WTC11 (cell line): ENCODE data around the gene HS1BP3. TPM values are rescaled to one million over a fixed set of nuclear protein-coding genes. Genes with fewer than 3 reads are reported as not detected.

ENCODE experiments used
- ATAC-seq: fragments of 200-7000 bp; cut with Tn5 transposase; 2 replicates; pipeline ENCODE4 v1.10.0; 2021; ENCODE audit warnings: mild to moderate bottlenecking, moderate library complexity
- CTCF ChIA-PET: fragments of 300-600 bp; sonication (Branson Sonifier 250); formaldehyde crosslinking; loops from one replicate; lab custom pipeline; 2021; ENCODE audit warnings: antibody characterized with exemption; lab: Charles Lee
- POLR2A ChIA-PET: fragments of 350-600 bp; sonication (Branson Sonifier 250); formaldehyde crosslinking; loops from one replicate; lab custom pipeline; 2021; ENCODE audit warnings: antibody characterized with exemption; lab: Charles Lee
- DNase-seq: peaks from one replicate; pipeline ENCODE4 v3.0.0; 2021; ENCODE audit warnings: low spot score
- H3K27ac Mint-ChIP-seq: 2 replicates; pipeline ENCODE4 v1.8.0; 2021; ENCODE audit warnings: mixed read lengths
- H3K27me3 Mint-ChIP-seq: 2 replicates; pipeline ENCODE4 v1.8.0; 2021; ENCODE audit warnings: low read depth, mild to moderate bottlenecking, moderate library complexity, mixed read lengths
- H3K36me3 Mint-ChIP-seq: 2 replicates; pipeline ENCODE4 v1.8.0; 2021; ENCODE audit warnings: mixed read lengths
- H3K4me1 Mint-ChIP-seq: 2 replicates; pipeline ENCODE4 v1.8.0; 2022; ENCODE audit warnings: mixed read lengths
- H3K4me3 Mint-ChIP-seq: 2 replicates; pipeline ENCODE4 v1.8.0; 2021; ENCODE audit warnings: mild to moderate bottlenecking, moderate library complexity, mixed read lengths
- H3K9me3 Mint-ChIP-seq: 2 replicates; pipeline ENCODE4 v1.8.0; 2021; ENCODE audit warnings: mixed read lengths
- ELF4 ChIP-seq: sonication (generic); formaldehyde crosslinking; IDR thresholded peaks from 2 replicates; pipeline ENCODE4 v1.8.1; 2022; ENCODE audit warnings: low read depth, mild to moderate bottlenecking, moderate library complexity, missing genetic modification reagents
- ETV6 ChIP-seq: sonication (generic); formaldehyde crosslinking; IDR thresholded peaks from 2 replicates; pipeline ENCODE4 v1.8.1; 2022; ENCODE audit warnings: mild to moderate bottlenecking, missing genetic modification reagents
- NFATC4 ChIP-seq: fragments of 250-450 bp; sonication (Bioruptor Pico); IDR thresholded peaks from 2 replicates; pipeline ENCODE4 v1.9.0; 2021; ENCODE audit warnings: mild to moderate bottlenecking
- NFE2L1 ChIP-seq: sonication (generic); formaldehyde crosslinking; IDR thresholded peaks from 2 replicates; pipeline ENCODE4 v1.8.1; 2023; ENCODE audit warnings: missing genetic modification reagents
- NR1H2 ChIP-seq: sonication (generic); formaldehyde crosslinking; IDR thresholded peaks from 2 replicates; pipeline ENCODE4 v1.9.0; 2021; ENCODE audit warnings: mild to moderate bottlenecking, moderate library complexity, missing genetic modification reagents
- SMAD4 ChIP-seq: sonication (generic); formaldehyde crosslinking; IDR thresholded peaks from 2 replicates; pipeline ENCODE4 v1.8.0; 2022; ENCODE audit warnings: mild to moderate bottlenecking, missing genetic modification reagents
- SP1 ChIP-seq: sonication (generic); formaldehyde crosslinking; conservative IDR thresholded peaks from 2 replicates; pipeline ENCODE4 v1.8.1; 2022; ENCODE audit warnings: missing genetic modification reagents
- TP53 ChIP-seq: sonication (generic); formaldehyde crosslinking; IDR thresholded peaks from 2 replicates; pipeline ENCODE4 v1.8.1; 2023; ENCODE audit warnings: mild to moderate bottlenecking, missing genetic modification reagents
- ZNF121 ChIP-seq: sonication (generic); formaldehyde crosslinking; IDR thresholded peaks from 2 replicates; pipeline ENCODE4 v1.8.0; 2023; ENCODE audit warnings: missing genetic modification reagents
- ZNF396 ChIP-seq: fragments of 250-450 bp; sonication (Bioruptor Pico); IDR thresholded peaks from 2 replicates; pipeline ENCODE4 v1.8.0; 2021; ENCODE audit warnings: mild to moderate bottlenecking, moderate library complexity, borderline replicate concordance
- ZNF671 ChIP-seq: fragments of 250-450 bp; sonication (Bioruptor Pico); IDR thresholded peaks from 2 replicates; pipeline ENCODE4 v1.8.0; 2021; ENCODE audit warnings: mild to moderate bottlenecking
- total RNA-seq: library from RNA; stranded (reverse); gene quantifications from 3 replicates; pipeline ENCODE4 v1.2.3, GENCODE V29; 2021
- TF ChIP-seq, protein P1 (sequence below): fragments of 250-450 bp; sonication (Bioruptor Pico); IDR thresholded peaks from 2 replicates; pipeline ENCODE4 v1.9.0; 2021; ENCODE audit warnings: mild to moderate bottlenecking, borderline replicate concordance
- TF ChIP-seq, protein P2 (sequence below): fragments of 200-600 bp; IDR thresholded peaks from 2 replicates; pipeline ENCODE4 v1.8.0; 2022; ENCODE audit warnings: antibody characterized with exemption
- TF ChIP-seq, protein P3 (sequence below): fragments of 250-450 bp; sonication (Bioruptor Pico); IDR thresholded peaks from 2 replicates; pipeline ENCODE4 v1.9.0; 2021; ENCODE audit warnings: moderate library complexity, mild to moderate bottlenecking, inconsistent platforms, borderline replicate concordance
- TF ChIP-seq, protein P4 (sequence below): fragments of 250-450 bp; sonication (Bioruptor Pico); IDR thresholded peaks from 2 replicates; pipeline ENCODE4 v1.9.0; 2021; ENCODE audit warnings: mild to moderate bottlenecking
- TF ChIP-seq, protein P5 (sequence below): sonication (generic); formaldehyde crosslinking; IDR thresholded peaks from 2 replicates; pipeline ENCODE4 v1.8.0; 2022; ENCODE audit warnings: mild to moderate bottlenecking, missing genetic modification reagents
- TF ChIP-seq, protein P6 (sequence below): sonication (generic); formaldehyde crosslinking; IDR thresholded peaks from 2 replicates; pipeline ENCODE4 v1.8.0; 2023; ENCODE audit warnings: missing genetic modification reagents, mild to moderate bottlenecking, borderline replicate concordance
- TF ChIP-seq, protein P7 (sequence below): sonication (generic); formaldehyde crosslinking; IDR thresholded peaks from 2 replicates; pipeline ENCODE4 v1.8.0; 2023; ENCODE audit warnings: mild to moderate bottlenecking, missing genetic modification reagents

The HS1BP3 gene
- total RNA-seq, 1 experiment from 2014 or later, result 17.9 TPM

DNA sequence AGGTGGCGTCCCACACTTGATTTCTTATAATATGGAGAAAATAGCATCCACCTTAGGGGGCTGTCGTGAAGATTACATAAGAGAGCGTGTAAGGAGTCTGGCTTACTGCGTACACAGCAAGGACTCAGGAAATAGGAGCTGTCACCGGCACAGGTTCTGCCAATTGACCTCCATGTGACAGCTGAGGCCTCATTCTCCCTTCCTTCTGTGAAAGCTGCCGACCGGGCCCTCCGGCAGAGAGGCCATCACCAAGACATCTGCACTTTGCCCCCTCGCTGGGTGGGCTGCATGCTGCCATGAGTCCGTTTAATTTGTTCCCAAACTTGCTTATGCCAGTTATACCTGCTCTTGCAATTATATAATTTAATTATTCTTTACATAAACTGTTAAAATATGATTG is 27.7 kb downstream of the HS1BP3 start:
- H3K9me3 Mint-ChIP-seq, result no peaks in the 10 kb centered on the region
- no peaks in the 10 kb centered on the region for H3K27me3 Mint-ChIP-seq
- CTCF ChIA-PET, result interaction anchor here (0.6 to 1.3 kb wide), 2 partner anchors 19 to 177 kb away, joined by 3 to 4 read pairs; partner anchors contain the start of gene RHOB
- TF ChIP-seq, protein P1, sequence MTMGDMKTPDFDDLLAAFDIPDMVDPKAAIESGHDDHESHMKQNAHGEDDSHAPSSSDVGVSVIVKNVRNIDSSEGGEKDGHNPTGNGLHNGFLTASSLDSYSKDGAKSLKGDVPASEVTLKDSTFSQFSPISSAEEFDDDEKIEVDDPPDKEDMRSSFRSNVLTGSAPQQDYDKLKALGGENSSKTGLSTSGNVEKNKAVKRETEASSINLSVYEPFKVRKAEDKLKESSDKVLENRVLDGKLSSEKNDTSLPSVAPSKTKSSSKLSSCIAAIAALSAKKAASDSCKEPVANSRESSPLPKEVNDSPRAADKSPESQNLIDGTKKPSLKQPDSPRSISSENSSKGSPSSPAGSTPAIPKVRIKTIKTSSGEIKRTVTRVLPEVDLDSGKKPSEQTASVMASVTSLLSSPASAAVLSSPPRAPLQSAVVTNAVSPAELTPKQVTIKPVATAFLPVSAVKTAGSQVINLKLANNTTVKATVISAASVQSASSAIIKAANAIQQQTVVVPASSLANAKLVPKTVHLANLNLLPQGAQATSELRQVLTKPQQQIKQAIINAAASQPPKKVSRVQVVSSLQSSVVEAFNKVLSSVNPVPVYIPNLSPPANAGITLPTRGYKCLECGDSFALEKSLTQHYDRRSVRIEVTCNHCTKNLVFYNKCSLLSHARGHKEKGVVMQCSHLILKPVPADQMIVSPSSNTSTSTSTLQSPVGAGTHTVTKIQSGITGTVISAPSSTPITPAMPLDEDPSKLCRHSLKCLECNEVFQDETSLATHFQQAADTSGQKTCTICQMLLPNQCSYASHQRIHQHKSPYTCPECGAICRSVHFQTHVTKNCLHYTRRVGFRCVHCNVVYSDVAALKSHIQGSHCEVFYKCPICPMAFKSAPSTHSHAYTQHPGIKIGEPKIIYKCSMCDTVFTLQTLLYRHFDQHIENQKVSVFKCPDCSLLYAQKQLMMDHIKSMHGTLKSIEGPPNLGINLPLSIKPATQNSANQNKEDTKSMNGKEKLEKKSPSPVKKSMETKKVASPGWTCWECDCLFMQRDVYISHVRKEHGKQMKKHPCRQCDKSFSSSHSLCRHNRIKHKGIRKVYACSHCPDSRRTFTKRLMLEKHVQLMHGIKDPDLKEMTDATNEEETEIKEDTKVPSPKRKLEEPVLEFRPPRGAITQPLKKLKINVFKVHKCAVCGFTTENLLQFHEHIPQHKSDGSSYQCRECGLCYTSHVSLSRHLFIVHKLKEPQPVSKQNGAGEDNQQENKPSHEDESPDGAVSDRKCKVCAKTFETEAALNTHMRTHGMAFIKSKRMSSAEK (CRISPR knock-in tag), result no peak
- TF ChIP-seq ZNF671 (CRISPR knock-in tag) (no peak), SP1 (CRISPR knock-in tag) (no peak), ZNF121 (CRISPR knock-in tag) (no peak), NFATC4 (no peak), ZNF396 (CRISPR knock-in tag) (no peak), SMAD4 (CRISPR knock-in tag) (no peak), ETV6 (CRISPR knock-in tag) (no peak)
- TF ChIP-seq, protein P2, sequence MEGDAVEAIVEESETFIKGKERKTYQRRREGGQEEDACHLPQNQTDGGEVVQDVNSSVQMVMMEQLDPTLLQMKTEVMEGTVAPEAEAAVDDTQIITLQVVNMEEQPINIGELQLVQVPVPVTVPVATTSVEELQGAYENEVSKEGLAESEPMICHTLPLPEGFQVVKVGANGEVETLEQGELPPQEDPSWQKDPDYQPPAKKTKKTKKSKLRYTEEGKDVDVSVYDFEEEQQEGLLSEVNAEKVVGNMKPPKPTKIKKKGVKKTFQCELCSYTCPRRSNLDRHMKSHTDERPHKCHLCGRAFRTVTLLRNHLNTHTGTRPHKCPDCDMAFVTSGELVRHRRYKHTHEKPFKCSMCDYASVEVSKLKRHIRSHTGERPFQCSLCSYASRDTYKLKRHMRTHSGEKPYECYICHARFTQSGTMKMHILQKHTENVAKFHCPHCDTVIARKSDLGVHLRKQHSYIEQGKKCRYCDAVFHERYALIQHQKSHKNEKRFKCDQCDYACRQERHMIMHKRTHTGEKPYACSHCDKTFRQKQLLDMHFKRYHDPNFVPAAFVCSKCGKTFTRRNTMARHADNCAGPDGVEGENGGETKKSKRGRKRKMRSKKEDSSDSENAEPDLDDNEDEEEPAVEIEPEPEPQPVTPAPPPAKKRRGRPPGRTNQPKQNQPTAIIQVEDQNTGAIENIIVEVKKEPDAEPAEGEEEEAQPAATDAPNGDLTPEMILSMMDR, result no peak
- TF ChIP-seq, protein P3, sequence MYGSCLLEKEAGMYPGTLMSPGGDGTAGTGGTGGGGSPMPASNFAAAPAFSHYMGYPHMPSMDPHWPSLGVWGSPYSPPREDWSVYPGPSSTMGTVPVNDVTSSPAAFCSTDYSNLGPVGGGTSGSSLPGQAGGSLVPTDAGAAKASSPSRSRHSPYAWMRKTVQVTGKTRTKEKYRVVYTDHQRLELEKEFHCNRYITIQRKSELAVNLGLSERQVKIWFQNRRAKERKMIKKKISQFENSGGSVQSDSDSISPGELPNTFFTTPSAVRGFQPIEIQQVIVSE (CRISPR knock-in tag), result no peak
- TF ChIP-seq, all 79 proteins: peak for 0
- Mint-ChIP-seq H3K36me3 (no peaks in the 10 kb centered on the region), H3K4me1 (no peaks in the 10 kb centered on the region), H3K27ac (no peak overlapping the region), H3K4me3 (no peak overlapping the region)
- ATAC-seq (no peak), DNase-seq (no peak)
- POLR2A ChIA-PET, result no interaction called here

DNA sequence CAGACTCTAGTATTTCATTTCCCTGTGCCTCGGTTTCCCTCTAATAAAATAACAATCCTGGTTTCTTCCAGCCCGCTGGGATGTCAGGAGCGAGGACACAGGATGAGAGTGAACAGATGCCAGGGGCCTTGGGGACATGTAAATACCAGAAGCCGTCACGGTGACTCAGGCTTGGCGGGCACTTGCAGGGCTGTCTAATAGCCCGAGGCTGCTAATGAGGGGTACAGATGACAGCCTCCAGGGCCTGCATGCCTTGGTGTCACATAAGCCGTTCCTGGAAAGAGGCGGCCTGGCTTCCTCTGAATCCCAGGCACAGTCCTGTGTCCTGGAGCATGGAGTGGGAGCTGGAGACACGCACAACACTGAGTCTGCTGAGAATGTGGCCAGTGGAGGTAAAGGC is 28.2 kb downstream of the HS1BP3 start:
- H3K9me3 Mint-ChIP-seq, result no peaks in the 10 kb centered on the region
- DNase-seq (no peak), ATAC-seq (no peak)
- CTCF ChIA-PET, result no interaction called here
- peaks cover 3% of the 10 kb centered on the region for H3K4me1 Mint-ChIP-seq
- H3K27me3 Mint-ChIP-seq, result no peaks in the 10 kb centered on the region
- TF ChIP-seq, protein P4, sequence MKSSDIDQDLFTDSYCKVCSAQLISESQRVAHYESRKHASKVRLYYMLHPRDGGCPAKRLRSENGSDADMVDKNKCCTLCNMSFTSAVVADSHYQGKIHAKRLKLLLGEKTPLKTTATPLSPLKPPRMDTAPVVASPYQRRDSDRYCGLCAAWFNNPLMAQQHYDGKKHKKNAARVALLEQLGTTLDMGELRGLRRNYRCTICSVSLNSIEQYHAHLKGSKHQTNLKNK, result no peak
- TF ChIP-seq TP53 (CRISPR knock-in tag), result no peak
- no peaks in the 10 kb centered on the region for H3K36me3 Mint-ChIP-seq
- H3K27ac Mint-ChIP-seq, result no peak overlapping the region; the same call in 1 of the 2 replicates
- H3K4me3 Mint-ChIP-seq, result no peak overlapping the region
- POLR2A ChIA-PET, result no interaction called here

DNA sequence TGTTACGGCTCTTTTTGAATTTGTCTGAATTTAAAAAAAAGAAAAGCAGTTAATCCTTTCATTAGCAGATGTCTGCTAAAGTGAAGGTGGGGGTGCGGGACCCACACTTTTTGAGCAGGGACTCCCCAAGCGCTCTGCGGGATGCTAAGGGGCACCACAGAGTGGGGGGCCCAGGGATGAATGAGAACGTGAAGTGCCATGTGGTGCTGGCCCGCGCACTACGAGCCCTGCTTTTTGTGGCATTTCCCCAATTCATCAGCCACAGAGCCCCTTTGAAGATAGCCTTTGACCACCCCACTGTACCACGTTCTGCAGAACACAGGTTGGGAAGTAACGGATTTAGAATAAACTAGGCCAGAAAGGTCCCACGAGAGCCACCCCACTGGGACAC is 28.6 kb downstream of the HS1BP3 start:
- CTCF ChIA-PET, result interaction anchor here (1.2 kb wide), 1 partner anchor 14 kb away, joined by 3 read pairs; no protein-coding TSS in a partner anchor
- no peak overlapping the region for H3K27ac Mint-ChIP-seq
- H3K4me1 Mint-ChIP-seq, result peaks cover 7% of the 10 kb centered on the region
- TF ChIP-seq, protein P5, sequence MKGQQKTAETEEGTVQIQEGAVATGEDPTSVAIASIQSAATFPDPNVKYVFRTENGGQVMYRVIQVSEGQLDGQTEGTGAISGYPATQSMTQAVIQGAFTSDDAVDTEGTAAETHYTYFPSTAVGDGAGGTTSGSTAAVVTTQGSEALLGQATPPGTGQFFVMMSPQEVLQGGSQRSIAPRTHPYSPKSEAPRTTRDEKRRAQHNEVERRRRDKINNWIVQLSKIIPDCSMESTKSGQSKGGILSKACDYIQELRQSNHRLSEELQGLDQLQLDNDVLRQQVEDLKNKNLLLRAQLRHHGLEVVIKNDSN (CRISPR knock-in tag), result no peak
- TF ChIP-seq, protein P6, sequence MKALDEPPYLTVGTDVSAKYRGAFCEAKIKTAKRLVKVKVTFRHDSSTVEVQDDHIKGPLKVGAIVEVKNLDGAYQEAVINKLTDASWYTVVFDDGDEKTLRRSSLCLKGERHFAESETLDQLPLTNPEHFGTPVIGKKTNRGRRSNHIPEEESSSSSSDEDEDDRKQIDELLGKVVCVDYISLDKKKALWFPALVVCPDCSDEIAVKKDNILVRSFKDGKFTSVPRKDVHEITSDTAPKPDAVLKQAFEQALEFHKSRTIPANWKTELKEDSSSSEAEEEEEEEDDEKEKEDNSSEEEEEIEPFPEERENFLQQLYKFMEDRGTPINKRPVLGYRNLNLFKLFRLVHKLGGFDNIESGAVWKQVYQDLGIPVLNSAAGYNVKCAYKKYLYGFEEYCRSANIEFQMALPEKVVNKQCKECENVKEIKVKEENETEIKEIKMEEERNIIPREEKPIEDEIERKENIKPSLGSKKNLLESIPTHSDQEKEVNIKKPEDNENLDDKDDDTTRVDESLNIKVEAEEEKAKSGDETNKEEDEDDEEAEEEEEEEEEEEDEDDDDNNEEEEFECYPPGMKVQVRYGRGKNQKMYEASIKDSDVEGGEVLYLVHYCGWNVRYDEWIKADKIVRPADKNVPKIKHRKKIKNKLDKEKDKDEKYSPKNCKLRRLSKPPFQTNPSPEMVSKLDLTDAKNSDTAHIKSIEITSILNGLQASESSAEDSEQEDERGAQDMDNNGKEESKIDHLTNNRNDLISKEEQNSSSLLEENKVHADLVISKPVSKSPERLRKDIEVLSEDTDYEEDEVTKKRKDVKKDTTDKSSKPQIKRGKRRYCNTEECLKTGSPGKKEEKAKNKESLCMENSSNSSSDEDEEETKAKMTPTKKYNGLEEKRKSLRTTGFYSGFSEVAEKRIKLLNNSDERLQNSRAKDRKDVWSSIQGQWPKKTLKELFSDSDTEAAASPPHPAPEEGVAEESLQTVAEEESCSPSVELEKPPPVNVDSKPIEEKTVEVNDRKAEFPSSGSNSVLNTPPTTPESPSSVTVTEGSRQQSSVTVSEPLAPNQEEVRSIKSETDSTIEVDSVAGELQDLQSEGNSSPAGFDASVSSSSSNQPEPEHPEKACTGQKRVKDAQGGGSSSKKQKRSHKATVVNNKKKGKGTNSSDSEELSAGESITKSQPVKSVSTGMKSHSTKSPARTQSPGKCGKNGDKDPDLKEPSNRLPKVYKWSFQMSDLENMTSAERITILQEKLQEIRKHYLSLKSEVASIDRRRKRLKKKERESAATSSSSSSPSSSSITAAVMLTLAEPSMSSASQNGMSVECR (CRISPR knock-in tag), result no peak
- TF ChIP-seq SP1 (CRISPR knock-in tag) (no peak), ELF4 (CRISPR knock-in tag) (no peak), NR1H2 (CRISPR knock-in tag) (no peak), NFE2L1 (no peak)
- TF ChIP-seq, protein P7, sequence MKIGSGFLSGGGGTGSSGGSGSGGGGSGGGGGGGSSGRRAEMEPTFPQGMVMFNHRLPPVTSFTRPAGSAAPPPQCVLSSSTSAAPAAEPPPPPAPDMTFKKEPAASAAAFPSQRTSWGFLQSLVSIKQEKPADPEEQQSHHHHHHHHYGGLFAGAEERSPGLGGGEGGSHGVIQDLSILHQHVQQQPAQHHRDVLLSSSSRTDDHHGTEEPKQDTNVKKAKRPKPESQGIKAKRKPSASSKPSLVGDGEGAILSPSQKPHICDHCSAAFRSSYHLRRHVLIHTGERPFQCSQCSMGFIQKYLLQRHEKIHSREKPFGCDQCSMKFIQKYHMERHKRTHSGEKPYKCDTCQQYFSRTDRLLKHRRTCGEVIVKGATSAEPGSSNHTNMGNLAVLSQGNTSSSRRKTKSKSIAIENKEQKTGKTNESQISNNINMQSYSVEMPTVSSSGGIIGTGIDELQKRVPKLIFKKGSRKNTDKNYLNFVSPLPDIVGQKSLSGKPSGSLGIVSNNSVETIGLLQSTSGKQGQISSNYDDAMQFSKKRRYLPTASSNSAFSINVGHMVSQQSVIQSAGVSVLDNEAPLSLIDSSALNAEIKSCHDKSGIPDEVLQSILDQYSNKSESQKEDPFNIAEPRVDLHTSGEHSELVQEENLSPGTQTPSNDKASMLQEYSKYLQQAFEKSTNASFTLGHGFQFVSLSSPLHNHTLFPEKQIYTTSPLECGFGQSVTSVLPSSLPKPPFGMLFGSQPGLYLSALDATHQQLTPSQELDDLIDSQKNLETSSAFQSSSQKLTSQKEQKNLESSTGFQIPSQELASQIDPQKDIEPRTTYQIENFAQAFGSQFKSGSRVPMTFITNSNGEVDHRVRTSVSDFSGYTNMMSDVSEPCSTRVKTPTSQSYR (CRISPR knock-in tag), result no peak

More for the DNA sequence above, 28.6 kb downstream of the HS1BP3 start:
- H3K9me3 Mint-ChIP-seq, result no peaks in the 10 kb centered on the region
- DNase-seq, result no peak
- no peaks in the 10 kb centered on the region for H3K36me3 Mint-ChIP-seq
- POLR2A ChIA-PET, result no interaction called here
- ATAC-seq, result no peak
- H3K27me3 Mint-ChIP-seq, result no peaks in the 10 kb centered on the region
- no peak overlapping the region for H3K4me3 Mint-ChIP-seq
